NB4 (cell line): Measurements from ENCODE around the gene SEMA4G.

Experiments used
- POLR2A ChIP-seq: IDR thresholded peaks from 2 replicates; pipeline ENCODE4 v1.6.1; 2011; ENCODE audit warnings: mild to moderate bottlenecking; ENCODE audit not compliant: insufficient read length; ENCODE audit errors: extremely low read depth
- TF ChIP-seq, protein P1 (sequence below): IDR thresholded peaks from one replicate; pipeline ENCODE4 v1.5.1; 2012; ENCODE audit warnings: low read depth, low read length

DNA sequence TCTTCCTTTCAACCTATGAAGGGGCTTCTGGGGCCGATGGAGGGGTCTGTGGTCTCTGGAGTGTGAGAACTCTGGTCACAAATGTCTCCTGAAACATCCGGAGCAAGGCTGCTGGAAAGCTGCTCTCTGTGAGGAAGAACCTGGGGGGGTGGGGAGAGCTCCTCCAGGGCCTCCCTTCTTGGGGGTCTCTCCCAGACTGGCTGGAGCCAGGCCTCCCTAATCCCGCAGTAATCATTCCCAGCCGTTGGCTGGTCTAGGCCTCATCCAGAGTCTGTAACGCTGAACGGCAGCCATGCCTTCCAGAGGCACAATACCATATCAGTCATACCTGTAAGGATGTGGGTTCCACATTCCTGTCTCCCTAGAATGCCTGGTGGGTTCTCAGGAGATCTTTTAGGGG lies 25.9 kb downstream of the SEMA4G start:
- TF ChIP-seq, protein P1, sequence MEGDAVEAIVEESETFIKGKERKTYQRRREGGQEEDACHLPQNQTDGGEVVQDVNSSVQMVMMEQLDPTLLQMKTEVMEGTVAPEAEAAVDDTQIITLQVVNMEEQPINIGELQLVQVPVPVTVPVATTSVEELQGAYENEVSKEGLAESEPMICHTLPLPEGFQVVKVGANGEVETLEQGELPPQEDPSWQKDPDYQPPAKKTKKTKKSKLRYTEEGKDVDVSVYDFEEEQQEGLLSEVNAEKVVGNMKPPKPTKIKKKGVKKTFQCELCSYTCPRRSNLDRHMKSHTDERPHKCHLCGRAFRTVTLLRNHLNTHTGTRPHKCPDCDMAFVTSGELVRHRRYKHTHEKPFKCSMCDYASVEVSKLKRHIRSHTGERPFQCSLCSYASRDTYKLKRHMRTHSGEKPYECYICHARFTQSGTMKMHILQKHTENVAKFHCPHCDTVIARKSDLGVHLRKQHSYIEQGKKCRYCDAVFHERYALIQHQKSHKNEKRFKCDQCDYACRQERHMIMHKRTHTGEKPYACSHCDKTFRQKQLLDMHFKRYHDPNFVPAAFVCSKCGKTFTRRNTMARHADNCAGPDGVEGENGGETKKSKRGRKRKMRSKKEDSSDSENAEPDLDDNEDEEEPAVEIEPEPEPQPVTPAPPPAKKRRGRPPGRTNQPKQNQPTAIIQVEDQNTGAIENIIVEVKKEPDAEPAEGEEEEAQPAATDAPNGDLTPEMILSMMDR = no peak
- no peak for TF ChIP-seq POLR2A
